Stimulated activated CD8-positive, alpha-beta memory T cell treated with anti-CD3 and anti-CD28 coated beads, Interleukin-12 subunit alpha, Interleukin-12 subunit beta, amount 100 ng/mL, for 1 hour (primary cell): Measurements from ENCODE around the gene CYP2D6.
"Not testable (repeated sequence)": the region's sequence is repeated elsewhere in the genome, so short reads cannot be mapped to it uniquely, and the experiment has no call there.

Source experiments
- DNase-seq: peaks from one replicate; pipeline ENCODE4 v3.0.0-alpha.2; 2020; ENCODE audit warnings: low read depth

Gene CYP2D6

DNA sequence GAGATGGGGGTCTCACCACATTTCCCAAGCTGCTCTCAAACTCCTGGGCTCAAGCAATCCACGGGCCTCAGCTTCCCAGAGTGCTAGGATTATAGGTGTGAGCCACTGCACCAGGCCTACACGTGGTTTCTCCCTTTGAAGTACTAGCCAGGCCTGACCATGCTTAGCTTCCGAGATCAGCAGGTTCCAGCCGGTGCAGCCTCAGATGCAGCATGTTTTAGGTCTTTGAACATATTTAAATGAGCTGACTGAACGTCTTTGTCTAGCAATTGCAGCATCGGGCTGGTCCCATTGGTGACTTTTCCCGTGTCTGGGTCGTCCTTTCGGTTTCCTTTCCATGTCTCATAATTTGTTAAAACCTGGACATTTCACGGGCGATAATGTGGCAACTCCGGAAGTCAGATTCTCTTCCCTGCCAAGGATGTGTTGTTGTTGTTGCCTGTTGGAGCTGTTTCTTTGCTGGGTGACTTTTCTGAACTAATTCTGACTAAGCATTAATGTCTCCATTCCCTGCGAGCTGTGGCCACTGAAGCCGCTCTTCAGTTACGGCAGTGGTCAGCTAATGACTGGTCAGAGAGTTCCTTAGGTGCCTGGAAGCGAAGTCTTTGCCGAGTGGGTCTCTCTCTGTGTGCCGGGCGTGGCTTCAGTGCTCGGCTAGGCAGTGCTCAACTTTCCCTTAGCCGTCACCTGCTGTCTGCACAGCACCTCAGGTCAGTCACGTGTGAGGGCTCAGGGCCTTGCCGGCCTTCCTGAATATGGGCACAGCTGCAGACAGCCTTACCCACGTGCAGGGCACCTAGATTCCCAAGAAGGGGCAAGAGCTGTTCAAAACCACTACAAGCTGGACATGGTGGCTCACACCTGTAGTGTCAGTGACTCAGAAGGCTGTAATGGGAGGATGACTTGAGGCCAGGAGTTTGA lies 3.8 kb upstream of the CYP2D6 start:
- DNase-seq = no peak

DNA sequence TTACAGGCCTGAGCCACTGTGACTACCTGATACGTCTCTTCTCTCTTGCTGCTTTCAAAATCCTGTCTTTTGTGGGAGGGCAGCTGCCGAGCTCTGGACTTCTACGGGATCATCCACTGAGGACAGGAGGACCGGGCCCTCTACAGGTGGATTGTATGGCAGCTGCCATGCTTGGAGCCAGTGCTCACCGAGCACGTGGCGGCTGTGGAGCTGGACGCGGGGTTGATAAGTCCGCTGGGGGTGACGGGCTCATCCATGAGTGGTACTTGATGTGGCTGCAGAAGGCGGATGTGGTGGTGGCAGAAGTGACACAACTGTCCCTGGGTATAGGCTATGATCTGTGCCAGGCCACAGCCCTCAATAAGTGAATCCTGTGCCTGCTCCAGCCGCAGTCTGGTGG lies 1.8 kb upstream of the CYP2D6 start:
- DNase-seq = no peak

GRCh38 chr22:42131562-42131961 lies 952 bp upstream of the CYP2D6 start:
- DNase-seq = no peak

DNA sequence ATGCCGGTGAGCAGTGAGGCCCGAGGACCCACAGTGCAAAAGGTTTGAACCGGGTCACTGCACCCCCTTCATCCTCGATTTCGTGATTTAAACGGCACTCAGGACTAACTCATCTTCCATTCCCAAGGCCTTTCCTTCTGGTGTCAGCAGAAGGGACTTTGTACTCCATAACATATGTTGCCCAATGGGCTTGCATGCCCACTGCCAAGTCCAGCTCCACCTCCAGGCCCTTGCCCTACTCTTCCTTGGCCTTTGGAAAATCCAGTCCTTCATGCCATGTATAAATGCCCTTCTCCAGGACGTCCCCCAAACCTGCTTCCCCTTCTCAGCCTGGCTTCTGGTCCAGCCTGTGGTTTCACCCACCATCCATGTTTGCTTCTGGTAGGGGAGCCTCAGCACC lies 428 bp downstream of the CYP2D6 start:
- not testable (repeated sequence) for DNase-seq

DNA sequence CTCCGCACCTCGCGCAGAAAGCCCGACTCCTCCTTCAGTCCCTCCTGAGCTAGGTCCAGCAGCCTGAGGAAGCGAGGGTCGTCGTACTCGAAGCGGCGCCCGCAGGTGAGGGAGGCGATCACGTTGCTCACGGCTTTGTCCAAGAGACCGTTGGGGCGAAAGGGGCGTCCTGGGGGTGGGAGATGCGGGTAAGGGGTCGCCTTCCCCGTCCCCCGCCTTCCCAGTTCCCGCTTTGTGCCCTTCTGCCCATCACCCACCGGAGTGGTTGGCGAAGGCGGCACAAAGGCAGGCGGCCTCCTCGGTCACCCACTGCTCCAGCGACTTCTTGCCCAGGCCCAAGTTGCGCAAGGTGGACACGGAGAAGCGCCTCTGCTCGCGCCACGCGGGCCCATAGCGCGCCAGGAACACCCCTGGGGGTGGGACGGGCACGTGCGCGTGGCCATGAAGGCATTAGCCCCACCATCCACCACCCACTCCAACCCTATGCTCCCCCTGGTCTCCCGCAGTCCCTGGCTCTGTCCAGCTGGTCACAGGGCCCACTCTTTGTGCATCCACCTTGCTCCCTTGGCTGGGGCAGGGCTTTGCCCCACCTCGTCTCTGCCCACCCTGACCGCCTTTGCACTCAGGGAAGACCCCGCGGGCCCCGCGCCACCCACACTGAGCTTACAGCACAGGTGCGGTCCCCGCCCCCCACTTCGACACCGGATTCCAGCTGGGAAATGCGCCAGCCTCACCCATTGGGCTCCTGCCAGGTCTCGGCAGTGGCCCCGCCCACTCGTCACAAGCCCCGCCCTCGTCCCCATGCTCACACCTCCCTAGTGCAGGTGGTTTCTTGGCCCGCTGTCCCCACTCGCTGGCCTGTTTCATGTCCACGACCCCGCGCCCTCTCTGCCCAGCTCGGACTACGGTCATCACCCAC lies 1.6 kb downstream of the CYP2D6 start:
- not testable (repeated sequence) for DNase-seq

- DNase-seq = not testable (repeated sequence)
Observed at GRCh38 chr22:42128007-42128406, 2.6 kb downstream of the CYP2D6 start.

- DNase-seq = no peak
Observed at GRCh38 chr22:42127606-42128005, 3.0 kb downstream of the CYP2D6 start.

DNA sequence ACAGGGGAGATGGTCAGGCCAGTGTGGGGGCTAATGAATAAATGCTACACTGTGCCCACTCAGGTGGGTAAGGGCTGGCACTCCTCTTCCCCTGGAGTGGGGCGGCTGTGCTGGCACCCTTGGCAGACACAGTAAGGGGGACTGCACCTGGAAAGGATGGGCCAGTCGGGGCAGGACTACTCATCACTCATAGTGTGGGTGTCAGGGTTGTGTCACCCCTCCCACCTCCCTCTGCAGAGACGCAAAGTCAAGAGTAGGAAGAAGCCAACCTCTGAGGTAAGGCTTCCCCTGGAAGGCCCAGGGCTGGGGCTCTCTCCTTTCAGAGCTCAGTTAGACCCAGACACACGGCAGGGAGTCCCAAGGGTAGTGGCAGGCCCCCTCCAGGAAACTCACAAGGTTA lies 7.1 kb downstream of the CYP2D6 start:
- DNase-seq = not testable (repeated sequence)

- not testable (repeated sequence) for DNase-seq
Observed at GRCh38 chr22:42120231-42121021, 10.2 kb downstream of the CYP2D6 start.

- DNase-seq = no peak
Observed at GRCh38 chr22:42116848-42117424, 13.7 kb downstream of the CYP2D6 start.

DNA sequence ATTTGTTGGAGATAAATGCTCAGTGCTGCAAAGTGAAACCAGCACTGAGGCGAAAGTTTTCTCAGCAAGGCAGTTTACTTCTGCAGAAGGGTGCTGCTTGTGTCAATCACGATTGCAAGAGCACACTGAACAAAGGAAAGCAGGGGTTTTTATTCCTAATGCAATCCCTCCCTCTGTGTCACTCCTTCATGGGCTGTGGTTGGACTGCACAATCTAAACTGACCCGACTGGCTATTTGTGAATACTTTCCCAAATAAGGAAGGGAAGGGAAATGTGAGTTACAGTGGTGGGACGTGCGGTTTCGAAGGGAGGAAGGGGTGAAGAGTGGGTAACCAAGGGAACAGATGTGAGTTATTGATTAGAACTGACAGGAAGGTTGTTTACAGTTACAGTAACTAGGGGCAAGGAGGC lies 15.2 kb downstream of the CYP2D6 start:
- not testable (repeated sequence) for DNase-seq

DNA sequence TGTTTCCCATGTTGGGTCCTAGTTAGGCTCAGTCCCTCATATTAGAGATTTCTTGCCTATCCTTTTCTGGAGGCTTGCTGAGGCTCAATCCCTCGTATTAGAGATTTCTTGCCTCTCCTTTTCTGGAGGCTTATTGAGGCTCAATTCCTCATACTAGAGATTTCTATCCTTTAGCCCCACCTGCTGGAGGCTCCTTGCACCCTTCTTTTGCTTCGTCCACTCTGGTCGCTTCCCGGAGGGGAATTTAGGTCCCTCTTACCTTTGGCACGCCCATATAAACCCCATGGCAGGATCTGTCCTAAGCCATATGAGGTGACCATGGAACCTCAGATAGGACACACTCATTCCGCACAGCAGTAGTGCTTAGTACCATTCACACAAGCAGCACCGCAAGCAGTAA lies 15.9 kb downstream of the CYP2D6 start:
- DNase-seq = no peak

GRCh38 chr22:42112793-42113192 lies 17.8 kb downstream of the CYP2D6 start:
- DNase-seq = not testable (repeated sequence)

DNA sequence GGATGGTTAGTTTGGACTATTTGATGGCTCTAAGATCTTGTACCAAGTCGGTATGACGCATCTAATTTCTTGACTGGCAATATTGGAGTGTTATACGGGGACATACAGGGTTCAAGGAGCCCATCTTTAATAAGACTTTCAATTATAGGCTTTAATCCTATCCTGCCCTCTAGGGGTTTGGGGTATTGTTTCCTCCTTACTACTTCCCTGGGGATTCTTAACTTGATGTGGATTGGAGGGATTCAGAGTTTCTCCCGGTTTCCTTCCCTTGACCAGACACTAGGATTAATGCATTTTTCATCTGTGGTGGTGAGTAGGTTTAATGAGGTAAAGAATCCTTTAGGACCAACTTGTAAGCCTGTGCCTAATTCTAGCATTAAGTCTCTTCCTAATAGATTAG lies 18.8 kb downstream of the CYP2D6 start:
- DNase-seq = no peak

GRCh38 chr22:42108848-42109247 lies 21.8 kb downstream of the CYP2D6 start:
- DNase-seq = no peak

DNA sequence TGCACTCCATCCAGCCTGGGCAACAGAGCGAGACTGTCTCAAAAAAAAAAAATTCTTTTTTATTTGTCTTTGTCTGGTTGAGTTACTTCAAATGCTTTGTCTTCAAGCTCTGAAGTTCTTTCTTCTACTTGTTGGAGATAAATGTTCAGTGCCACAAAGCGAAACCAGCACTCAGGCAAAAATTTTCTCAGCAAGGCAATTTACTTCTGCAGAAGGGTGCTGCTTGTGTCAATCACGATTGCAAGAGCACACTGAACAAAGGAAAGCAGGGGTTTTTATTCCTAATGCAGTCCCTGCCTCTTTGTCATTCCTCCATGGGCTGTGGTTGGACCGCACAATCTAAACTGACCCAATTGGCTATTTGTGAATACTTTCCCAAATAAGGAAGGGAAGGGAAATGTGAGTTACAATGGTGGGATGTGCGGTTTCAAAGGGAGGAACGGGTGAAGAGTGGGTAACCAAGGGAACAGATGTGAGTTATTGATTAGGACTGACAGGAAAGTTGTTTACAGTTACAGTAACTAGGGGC lies 26.2 kb downstream of the CYP2D6 start:
- DNase-seq = not testable (repeated sequence)

DNA sequence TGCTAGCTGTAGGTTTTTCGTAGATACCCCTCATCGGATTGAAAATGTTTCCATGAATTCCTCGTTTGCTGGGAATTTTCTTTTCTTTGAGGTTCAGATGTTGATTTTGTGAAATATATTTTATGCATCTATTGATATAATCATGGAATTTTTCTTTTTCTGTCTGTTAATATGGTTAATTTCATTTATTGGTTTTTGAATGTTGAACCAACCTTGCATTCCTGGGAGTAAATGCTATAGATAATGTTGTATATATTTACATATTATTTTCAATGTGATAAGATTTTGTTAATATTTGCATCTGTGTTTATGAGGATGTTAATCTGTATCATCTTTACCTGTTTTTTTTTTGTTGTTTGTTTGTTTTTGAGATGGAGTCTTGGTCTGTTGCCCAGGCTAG lies 29.4 kb downstream of the CYP2D6 start:
- DNase-seq = no peak

DNA sequence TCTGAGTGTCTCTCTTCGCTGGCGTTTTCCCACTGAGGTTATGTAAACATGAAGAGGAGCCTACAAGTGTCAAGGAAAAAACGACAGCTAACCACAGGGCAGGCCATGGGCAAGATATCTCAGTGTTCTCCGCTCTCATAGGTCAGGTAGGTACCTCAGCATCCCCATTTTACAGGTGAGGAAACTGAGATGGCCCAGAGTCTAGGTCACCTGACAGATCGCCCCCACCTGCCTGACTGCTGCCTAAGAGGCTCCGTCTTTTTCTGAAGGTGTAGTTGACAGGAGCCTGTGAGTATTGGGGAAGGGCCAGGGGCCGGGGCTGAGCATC lies 39.2 kb downstream of the CYP2D6 start:
- DNase-seq = no peak

GRCh38 chr22:42090596-42091454 lies 39.8 kb downstream of the CYP2D6 start, which contains the start of gene NDUFA6:
Gene NDUFA6, minus strand, starts transcription at chr22:42090772. Its CDS starts 28 bp downstream, at chr22:42090744.
- DNase-seq = peak; percentile 96

- DNase-seq = no peak
Observed at GRCh38 chr22:42086051-42086450, 44.6 kb downstream of the CYP2D6 start.
